HG03571 (cell line): Measurements from ENCODE around the gene RTKN2.

ENCODE experiments used
- ATAC-seq: cut with Tn5 transposase; IDR thresholded peaks from one replicate; pipeline ENCODE4 v1.9.1; 2021; ENCODE audit not compliant: unreplicated experiment

Gene RTKN2

DNA sequence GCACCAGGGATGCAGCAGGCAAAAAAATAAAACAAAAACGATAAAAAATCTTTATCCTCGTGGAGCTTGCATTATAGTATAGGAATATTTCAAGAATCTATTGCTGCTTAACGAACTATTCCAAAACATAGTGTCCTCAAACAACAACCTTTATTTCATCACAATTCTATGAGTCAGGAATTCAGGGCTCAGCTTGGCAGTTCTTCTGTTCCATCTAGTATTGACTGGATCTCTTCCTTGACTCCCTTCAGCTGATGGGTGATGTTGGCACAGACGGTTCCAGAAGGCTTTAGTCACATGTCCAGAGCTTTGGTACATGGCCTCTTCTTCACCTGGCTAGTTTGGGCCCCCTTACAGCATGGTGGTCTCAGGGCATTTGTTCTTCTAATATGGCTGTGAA, 88.0 kb downstream of the RTKN2 start:
- no peak for ATAC-seq

DNA sequence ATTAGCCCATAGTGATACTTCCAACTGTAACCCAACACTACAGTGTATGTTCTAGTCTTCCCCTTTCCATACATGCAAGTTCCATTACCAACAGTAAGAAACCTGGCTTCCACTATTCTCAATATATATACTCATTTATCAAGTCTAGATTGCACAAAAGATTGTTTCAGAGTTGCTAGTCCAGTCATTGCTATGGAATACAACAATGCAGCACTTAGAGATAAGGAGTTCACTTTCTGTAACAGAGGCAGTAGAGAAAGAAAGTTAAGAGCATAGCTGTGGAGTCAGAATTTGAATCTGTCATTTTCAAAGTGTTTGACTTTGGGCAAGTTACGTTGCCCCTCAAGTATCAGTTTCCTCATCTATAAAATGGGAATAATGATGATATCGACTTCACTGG, 90.1 kb downstream of the RTKN2 start:
- no peak for ATAC-seq

DNA sequence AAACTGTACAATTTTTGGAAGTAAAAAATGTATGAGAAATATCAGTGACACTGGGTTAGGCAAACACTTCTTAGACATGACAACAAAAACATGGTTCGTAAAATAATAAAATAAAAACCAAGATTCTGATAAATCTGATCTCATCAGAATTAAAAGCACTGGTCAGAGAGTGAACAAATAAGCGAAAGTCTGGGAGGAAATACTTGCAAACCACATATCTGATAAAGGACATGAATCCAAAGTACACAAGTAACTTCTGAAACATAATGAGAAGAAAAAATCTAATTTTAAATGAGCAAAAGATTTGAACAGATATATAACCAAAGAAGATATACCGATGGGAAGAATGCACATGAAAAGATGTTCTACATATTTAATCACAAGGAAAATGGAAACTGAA, 91.5 kb downstream of the RTKN2 start:
- no peak for ATAC-seq

DNA sequence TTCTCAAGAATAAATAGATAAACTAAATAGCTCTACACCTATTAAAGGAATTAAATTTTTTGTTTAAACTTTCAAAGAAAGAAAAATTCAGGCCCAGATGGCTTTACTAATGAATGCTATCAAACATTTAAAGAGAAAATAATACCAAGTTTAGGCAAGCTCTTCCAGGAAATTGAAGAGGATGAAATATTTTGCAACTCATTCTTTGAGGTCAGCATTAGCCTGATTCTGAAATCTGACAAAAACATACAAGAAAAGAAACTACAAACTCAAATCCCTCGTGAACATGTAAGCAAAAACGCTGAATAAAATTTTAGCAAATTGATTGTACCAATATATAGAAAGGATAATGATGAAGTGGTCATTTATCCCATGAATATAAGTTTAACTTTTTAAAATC, 93.4 kb downstream of the RTKN2 start:
- ATAC-seq: no peak

DNA sequence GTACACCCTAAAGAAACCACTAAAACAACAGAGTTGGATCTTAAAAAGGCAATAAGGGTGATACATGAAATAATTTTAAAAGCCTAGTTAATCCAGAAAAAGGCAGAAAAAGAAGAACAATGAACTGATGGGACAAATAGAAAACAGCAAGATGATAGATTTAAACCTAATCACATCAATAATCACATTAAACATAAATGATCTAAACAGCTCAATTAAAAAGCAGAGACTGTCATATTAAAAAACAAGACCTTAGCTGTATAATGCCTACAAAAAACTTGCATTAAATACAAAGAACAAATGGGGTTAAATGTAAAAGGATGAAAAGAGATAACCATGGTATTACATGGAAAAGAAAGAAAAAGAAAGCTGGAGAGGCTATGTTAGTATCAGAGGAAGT, 96.2 kb downstream of the RTKN2 start:
- ATAC-seq: no peak

DNA sequence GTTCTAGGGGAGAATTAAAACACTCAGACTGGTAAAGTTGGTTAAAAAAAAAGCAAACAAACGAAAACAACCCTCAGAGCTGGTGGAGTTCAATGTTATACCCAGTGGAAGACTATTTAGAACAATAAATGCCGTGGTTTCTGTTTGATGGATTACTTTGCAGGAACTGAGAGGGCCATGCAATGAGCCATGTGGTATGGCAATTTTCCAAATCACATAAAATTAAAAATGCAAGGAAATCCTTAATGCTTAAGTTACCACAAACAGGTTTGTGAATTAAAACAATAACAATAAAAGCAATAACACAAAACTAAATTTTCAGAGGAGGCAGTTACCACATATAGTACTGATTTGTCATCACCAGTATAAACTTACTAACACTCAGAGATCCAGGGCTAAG, 96.9 kb downstream of the RTKN2 start:
- no peak for ATAC-seq

DNA sequence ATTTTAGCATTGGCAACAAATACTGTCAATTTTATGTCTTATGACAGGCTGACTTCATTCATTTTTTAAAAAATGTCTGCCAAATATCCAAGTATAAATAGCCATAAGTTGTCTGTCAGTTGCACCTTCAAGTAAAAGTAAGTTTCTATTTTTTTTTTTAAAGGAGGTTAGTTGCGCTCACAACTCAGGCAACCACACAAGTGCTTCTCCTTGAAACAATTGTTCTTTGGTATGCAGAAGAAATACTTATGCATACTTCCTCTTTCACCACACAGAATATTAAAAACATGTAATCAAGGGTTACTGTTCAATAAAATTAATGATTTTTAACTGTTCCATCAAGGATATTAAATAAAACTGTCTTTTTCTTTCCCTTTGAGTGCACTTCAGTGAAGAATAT, 97.9 kb downstream of the RTKN2 start:
- ATAC-seq: no peak

DNA sequence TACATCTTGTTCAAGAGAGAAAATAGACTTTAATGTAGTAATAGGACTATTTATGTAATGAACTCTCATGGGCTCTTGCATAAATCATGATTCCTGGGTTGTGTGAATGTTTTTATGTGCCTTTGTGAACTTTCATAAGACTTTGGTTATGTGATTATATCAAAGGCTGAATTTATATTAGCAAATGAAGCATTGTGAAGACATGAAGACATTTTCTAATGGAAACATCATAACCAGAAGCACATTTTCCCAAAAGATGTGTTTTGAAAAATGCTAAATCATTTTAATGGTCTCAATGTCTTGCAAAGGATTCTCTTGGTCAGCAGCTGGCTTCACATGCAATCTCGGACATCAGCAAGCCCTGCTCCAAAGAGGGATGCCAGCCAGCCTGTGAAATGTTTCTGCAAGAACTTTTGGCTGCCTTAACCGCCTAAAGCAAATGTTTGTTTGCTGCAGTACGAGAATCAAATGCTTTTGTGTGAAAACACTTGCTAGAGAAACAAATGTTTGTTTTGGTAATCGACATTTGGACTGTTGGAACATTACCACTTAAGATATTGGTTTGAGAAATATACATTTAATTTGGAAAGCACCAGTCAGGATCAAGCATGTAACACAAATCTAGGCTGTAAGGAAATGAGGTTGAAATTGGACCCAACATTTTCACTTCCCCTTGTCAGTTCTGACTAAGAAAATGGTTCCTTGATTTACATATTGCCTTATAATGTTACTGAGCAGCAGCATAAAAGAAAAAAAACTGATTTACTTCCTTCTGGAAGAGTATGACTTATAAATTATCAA, 102.1 kb downstream of the RTKN2 start:
- ATAC-seq: peak; percentile 99

DNA sequence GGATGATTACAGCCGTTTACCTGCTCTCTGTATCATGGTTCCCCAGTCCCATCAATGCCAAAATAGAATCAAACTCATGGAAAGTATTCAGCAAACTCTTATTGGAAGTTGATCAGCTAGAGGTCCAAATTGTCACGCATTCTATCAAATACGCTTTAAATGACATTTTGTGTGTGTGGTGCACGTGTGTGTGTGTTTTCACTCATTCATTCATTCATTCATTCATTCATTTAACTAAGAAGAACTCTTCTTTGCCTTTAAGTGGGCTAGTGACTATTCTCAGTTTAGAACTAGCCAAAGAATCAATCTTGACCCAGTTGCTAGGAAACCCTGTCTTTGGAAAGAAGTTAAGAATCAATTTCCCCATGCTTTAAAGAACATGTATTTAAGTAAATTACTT, 102.8 kb downstream of the RTKN2 start:
- no peak for ATAC-seq

DNA sequence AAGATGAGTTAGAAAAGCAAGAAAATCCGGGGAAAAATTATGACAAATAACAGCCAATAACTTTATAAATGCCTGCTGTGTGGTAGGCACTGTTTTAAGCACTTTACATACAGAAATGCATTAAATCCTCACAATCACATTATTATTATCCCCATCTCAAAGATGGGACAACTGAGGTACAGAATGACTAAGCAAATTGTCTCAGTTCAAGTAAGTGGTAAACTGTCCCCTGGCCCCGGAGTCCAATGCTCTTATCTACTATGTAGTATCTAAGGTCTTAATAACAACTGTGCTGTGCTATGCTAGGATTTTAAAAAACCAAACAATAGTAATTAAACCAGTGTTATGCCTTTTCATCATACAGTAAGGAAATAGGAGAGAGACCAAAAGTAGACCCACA, 105.6 kb downstream of the RTKN2 start:
- no peak for ATAC-seq

DNA sequence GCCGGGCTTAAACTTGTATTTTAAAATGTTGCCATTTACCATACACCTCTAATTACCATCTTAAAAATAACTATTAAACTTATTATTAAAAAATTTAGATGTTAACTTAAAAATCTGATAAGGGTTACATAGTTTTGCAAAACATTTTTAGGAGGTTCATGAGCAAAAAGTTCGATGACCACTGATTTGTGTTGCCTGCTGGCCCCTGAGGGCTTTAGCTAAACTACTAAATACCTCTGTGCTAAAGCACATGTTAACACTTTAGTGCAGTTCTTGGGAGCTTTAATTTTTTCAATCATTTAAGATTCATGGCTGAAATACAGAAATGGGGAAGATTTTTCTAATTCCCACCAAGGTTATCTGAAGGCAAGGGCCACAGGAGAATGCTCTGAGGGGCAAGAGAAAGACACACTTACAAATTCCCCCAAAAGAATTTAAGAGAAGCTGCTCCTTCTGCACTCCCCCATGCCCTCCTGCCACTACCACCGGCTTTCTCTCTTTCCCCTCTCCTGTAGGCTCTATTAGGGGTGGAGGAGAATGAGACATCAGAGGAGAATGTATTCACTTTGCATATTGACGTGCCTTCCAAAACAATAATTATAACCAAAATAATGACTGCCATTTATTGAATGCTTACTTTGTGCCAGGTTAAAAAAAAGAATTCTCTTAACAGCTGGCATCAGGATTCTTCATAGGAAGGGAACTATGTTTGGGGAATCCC, 106.2 kb downstream of the RTKN2 start:
- no peak for ATAC-seq

DNA sequence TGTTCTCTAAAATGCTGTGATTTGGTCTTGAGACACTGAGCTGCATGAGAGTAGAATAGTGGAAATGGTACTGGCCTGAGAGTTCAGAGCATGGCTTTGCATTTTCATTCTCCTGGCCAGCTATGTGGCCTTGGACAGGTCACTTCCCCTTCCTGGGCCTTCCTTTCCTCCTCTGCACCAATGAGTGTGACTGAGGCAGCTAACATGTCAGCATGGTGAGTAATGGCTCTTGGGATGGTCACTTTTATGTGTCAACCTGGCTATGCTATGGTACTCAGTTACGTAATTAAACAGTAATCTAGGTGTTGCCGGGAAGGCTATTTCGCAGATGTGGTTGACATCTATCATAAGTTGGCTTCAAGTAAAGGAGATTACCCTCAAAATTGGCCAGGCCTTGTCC, 109.3 kb downstream of the RTKN2 start:
- ATAC-seq: no peak

DNA sequence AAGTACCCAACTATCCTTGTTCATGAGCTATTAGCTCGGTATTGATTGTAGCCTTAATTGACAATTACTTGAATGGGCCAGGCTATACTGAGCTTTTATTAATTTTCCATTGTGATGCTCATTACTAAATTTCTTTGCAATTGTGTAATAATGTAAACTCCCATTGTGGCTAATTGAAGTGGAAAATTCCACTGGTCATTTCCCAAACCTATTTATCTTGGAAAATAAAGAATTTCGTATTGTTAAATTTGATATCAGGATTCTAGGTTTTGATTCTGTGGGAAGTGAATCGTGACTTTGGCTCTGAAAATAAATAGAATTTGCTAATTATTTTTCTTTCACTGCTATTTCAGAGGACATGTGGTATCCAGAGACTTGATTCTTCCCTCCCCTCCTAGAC, 111.0 kb downstream of the RTKN2 start:
- no peak for ATAC-seq

DNA sequence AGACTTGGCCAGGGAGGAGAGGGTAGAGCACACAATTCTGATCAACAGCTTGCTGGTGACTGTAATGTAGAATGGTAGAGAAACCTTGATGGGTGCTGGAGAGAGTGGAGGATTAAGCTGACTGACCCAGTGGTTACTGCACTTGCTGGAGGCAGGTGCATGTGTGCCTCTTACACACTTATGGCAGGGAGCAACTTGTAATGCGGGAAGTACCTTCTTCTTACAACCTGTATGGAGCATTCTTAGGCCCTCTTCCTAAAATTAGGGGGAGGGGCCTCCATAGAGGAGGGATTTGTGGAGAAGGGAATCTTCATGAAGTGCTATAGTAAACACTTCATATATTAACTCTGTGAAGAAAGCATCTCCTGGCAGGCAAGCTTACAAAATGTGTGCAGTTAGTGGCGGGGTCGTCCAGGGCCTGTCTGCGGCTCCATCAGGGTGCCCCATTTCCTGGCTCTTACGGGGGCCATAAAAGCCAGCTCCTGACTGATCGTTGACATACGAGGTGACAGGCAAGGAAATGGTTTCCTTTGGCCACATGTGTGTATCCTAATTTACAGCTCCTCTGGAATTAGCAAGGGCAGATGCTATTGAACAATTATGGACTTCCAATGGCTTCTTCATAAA, 113.5 kb downstream of the RTKN2 start:
- no peak for ATAC-seq

DNA sequence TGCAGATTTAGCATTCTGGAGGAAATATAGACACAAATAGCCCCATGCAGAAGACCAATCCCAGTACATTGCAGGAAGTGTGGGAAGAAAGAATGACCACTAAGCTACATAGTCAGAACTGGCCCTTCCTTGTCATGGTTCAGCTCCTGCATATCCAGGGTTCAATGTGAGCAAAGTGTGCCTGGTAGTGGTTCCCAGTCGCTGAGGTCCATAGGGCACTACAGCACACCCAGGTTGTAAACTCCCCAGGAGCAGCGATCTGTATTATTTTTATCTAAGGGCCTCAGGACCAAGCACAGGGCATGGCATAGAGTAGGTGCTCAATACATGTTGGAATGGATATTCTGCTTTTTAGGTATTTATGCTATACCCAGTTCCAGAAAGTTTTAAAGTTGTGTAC, 114.4 kb downstream of the RTKN2 start:
- no peak for ATAC-seq

DNA sequence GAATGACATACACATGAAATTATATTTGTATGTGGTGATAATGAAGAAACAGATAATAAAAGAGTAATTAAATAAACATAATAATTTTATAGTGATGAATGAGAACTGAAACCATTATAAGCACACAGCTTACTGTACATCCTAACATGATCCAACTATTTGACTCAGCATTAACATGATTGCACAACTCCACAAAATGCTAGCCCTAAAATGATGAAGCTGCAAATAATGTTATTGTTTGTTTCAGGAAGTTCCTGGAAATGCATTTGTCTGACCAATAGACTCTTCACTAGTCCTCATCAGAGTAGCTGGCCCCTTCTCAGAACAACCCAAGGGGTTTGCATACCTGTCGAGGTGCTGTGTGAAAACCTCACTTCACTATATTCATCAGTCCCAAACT, 115.5 kb downstream of the RTKN2 start:
- no peak for ATAC-seq

DNA sequence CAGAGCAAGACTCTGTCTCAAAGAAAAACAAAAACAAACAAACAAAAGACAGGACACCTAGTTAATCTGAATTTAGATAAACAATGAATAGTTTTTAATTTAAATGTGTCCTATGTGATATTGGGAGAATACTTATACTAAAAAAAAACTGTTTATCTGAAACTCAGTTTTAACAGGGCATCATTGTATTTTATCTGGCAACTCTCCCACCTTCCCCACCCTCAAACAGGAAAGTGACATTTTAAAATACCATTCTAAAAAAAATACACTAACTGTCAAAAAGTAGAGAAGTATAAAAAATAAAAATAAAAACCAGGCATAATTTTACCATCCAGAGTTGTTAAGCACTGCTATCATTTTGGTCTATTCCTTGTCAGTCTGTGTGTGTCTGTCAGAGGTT, 119.0 kb downstream of the RTKN2 start:
- ATAC-seq: no peak

DNA sequence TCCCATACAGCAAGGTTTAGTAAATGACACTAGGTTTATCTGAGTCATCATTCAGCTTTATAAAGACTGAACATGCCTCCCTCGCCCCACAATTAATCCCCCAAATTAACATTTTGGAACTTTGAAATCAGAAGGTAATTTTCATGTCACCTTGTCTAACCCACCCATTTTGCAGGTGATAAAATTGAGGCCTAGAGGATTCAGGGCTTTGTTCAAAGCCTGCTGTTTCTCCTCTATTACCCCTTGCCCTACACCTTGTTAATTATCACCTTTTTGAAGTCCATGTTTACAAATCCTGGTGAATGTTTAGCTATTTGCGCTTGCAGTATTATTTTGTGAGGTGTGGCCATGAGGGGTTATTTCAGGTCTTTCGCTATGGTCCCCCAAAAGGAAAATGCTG, 120.5 kb downstream of the RTKN2 start:
- ATAC-seq: no peak

DNA sequence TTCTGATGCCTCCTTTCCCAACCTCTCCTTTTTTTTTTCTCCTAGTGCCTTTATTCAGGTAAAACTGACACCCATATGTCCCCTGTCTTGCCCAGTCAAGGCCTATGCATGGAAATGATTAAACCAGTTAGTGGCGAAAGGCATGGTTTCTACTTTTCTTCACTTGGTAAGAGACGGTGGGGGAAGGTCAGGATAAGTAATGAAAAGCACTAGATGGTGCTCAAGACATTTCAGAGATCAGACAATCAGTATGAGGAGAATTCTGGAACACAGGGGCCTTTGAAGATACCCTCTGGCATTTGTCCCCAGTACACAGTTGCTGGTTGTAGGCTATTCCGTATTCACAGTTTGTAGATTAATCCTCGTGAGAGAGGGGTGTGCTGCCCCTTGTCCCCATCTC, 121.2 kb downstream of the RTKN2 start:
- no peak for ATAC-seq

DNA sequence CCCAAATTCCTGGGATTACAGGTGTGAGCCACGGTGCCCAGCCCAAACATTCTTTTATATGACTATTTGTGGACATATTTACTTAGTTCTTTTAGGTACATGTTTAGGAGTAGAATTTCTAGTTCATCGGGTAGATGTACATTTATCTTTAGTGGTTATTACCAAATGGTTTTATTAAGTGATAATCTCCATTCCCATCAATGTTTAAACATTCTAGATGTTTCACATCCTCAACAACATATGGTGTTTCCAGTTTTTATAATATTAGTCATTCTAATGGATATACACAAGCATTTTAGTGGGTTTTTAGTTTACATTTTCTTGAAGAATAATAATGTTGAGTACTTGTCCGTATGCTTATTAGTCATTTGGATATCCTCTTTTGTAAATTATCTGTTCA, 131.7 kb downstream of the RTKN2 start:
- ATAC-seq: no peak

DNA sequence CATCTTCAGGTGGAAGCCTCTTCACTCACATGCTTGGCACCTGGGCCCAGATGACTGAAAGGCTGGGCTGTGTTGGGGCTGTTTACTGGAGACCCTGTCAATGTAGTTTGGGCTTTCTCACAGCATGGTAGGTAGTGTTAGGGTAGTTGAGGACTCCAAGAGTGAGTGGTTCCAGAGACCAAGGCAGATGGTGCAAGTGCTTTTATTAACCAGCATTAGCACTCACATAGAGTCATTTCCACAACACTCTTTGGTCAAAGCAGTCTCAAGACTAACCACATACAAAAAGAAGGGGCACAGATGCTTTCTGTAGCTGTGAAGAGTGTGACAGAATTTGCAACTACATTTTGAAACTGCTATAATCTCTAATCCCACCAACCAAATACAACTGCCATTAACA, 135.0 kb downstream of the RTKN2 start:
- ATAC-seq: peak; percentile 95
